HG03280 (cell line): ENCODE measurements around the gene SLC1A5.

Experiments
- ATAC-seq: cut with Tn5 transposase; IDR thresholded peaks from one replicate; pipeline ENCODE4 v1.9.1; 2021; ENCODE audit warnings: mild to moderate bottlenecking, moderate library complexity; ENCODE audit not compliant: unreplicated experiment

The SLC1A5 gene

DNA sequence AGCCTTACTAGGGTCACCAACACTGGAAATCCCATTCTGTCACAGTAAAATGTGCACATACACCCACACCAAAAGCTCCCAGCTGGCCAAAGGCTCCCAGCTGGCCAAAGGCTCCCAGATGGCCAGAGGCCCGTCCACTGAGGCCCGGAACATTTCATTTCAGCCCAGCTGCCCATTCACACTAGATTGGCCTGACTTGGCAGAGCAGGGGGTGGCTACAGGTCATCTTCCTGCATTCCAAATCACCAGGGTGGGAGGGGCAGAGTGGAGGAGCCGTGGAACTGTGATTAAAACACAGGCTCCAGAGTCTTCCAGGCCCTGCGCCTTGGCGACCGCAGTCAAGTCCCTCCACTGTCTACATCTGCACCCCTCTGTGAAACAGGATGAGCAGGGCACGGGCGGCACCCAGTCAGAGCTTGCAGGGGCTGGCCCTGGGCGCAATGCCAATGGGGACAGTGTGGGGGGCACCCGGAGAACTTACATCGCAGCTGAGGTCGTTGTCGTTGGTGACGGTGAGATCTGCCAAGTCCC, 61.4 kb downstream of the SLC1A5 start:
- ATAC-seq, result no peak

DNA sequence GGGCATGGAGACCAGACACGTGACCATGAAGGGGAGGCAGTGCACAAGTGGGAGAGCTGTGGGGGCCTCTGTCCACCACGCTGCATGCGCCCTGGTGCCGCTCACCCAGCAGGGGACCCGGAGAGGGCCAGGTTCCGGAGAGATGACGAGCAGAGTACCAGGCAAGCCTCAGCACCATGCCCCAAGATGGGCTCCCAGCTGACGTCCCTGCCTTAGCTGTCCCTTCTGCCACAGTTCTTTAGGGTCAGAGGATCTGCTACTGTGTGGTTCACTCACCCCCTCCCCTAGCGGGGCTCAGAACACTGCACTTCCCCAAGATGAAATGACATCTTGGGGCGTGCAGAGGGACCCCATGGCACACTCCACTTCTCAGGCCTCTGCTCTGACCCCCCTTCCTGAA, 61.8 kb downstream of the SLC1A5 start:
- no peak for ATAC-seq

DNA sequence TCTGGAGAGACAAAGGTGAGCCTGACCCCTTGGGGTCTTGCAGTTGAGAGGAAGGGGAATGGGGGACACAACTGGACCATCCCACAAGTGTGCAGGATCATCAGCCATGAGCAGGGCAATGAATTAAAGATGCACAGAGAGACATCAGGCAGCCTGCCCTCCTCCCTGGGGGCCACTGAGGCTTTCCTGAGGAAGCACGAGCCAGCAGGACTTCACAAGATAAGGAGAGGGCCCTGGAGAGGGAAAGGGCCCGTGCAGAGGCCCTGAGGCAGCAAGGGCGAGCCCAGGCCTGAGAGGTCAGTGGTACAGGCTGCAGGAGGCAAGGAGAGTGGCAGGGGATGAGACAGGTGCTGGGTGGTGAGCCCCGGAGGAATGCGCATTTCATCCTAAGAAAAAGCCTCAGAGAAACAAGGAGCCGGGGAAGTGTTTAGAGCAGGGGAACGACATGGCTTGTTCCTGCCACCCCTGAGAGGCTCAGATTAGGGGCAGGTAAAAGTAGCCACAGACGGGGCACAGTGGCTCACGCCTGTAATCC, 62.5 kb downstream of the SLC1A5 start:
- no peak for ATAC-seq

DNA sequence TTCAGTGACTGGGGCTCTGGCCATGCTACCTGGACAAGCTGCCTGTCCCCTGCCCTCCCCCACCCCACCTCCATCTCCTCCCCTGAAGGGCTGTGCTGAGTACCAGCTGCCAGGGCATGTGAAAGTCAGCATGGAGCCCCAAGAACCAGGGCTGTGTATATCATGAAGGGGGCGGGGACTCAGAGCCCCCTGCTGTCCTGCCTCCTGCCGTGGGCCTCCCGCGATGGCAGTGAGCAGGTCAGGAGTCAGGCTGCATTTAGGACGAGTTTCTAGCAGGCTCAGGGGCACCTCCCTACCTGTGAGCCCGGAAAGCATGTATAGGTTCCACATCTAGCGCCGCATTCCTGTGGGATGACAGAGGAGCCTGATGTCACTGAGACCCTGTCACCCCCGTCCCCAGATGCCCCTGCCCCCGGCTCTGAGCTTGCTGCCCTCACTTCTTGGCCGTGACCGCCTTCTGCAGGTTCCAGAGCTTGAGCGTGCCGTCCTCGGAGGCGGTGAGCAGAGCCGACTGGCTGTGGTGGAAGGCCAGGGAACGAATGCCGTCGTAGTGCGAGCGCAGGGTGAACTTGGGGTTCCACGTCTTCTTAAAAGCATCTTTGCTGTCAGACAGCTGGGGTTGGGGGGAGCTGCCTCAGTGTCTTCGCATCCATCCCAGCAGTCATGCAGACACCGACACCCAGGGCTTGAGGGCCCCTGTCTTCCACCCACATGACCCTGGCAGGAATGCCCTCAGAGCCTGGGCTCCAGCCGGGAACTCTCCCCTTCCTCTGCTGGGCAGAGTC, 63.2 kb downstream of the SLC1A5 start:
- ATAC-seq, result no peak
